ENCODE measurements around the gene COQ10A. TPM values are rescaled to one million over a fixed set of nuclear protein-coding genes. Genes with fewer than 3 reads are reported as not detected.

COQ10A gene
- total and polyA plus RNA-seq, 2 of the 13 experiments (the other 11 are each of a cell fraction or from before 2014, with no cell fraction given) = 21.0 to 37.3 TPM

GRCh38 chr12:56230432-56231183 lies 36.1 kb upstream of the COQ10A start (continued):
- TF ChIP-seq ZNF792 (CRISPR knock-in tag; IDR thresholded peaks at IDR 0.05) (peak; percentile 87), ZNF674 (CRISPR knock-in tag; IDR thresholded peaks at IDR 0.05; ENCODE audit: low read depth) (no peak), ZNF576 (CRISPR knock-in tag; IDR thresholded peaks at IDR 0.05) (no peak), MAFK (conservative IDR thresholded peaks at IDR 0.05 in 1 of 2, IDR thresholded peaks at IDR 0.05 in 1 of 2; ENCODE audit: low read length in 2 of 2) (no peak), ZBTB33 (CRISPR knock-in tag; IDR thresholded peaks at IDR 0.05) (no peak), HMGXB4 (CRISPR knock-in tag; IDR thresholded peaks at IDR 0.05; ENCODE audit: borderline replicate concordance in 1 of 2, low read depth in 1 of 2) (peak in 1 of 2 experiments; percentile 54; a peak in 2 of 4 replicates), MXD4 (CRISPR knock-in tag; IDR thresholded peaks at IDR 0.05) (no peak; the same call in 1 of the 2 replicates), ZNF382 (CRISPR knock-in tag; IDR thresholded peaks at IDR 0.05; ENCODE audit: borderline replicate concordance) (no peak), NR2C2 (CRISPR knock-in tag; IDR thresholded peaks at IDR 0.05; ENCODE audit: borderline replicate concordance) (no peak), GMEB2 (CRISPR knock-in tag; IDR thresholded peaks at IDR 0.05; ENCODE audit: low read depth) (no peak), ZNF326 (CRISPR knock-in tag; IDR thresholded peaks at IDR 0.05; ENCODE audit: borderline replicate concordance) (no peak), ZNF225 (CRISPR knock-in tag; IDR thresholded peaks at IDR 0.05) (no peak), ZNF275 (CRISPR knock-in tag; IDR thresholded peaks at IDR 0.05; ENCODE audit: borderline replicate concordance) (no peak), EZH2 (conservative IDR thresholded peaks at IDR 0.05; ENCODE audit: low read depth, low read length) (no peak), ZNF142 (CRISPR knock-in tag; IDR thresholded peaks at IDR 0.05) (no peak)

All from HepG2 (cell line).